ENCODE results near the gene STARD9. TPM values are rescaled to one million over a fixed set of nuclear protein-coding genes. Genes with fewer than 3 reads are reported as not detected.

Gene STARD9
- total and polyA plus RNA-seq, 2 donors from 2014 or later, result 1.1 to 7.2 TPM

GRCh38 chr15:42558739-42559138 lies 16.7 kb upstream of the STARD9 start:
- H3K27ac ChIP-seq (ENCODE audit: low read depth in 2 of 2, low read length in 2 of 2), result no peak overlapping the region
- intact Hi-C loops (cut with DNase I), result no loop called here
- no peaks in the 10 kb centered on the region for H3K4me1 ChIP-seq (ENCODE audit: control insufficient read depth in 2 of 3, insufficient read depth in 2 of 3, low read depth in 1 of 3, low read length in 3 of 3)
- no peak for DNase-seq
- H3K27me3 ChIP-seq (ENCODE audit: control insufficient read depth, insufficient read depth, low read length), result no peaks in the 10 kb centered on the region
- no peaks in the 10 kb centered on the region for H3K9me3 ChIP-seq (ENCODE audit: control insufficient read depth in 2 of 3, insufficient read depth in 1 of 3, low read length in 3 of 3)
- no peak for TF ChIP-seq CTCF (IDR thresholded peaks at IDR 0.05; ENCODE audit: borderline replicate concordance, extremely low read depth, insufficient read depth)
- no peak overlapping the region for H3K9ac ChIP-seq (ENCODE audit: low read length in 3 of 3)
- FAIRE-seq, result no peak
- H3K4me3 ChIP-seq (ENCODE audit: low read length in 3 of 3), result no peak overlapping the region
- peaks cover 0 to 7% (median 0%) of the 10 kb centered on the region in 3 donors for H3K36me3 ChIP-seq (ENCODE audit: control insufficient read depth in 2 of 3, insufficient read depth in 3 of 3, low read length in 3 of 3)

- DNase-seq, result no peak
- peaks cover 0 to 6% (median 5%) of the 10 kb centered on the region in 3 donors for H3K4me1 ChIP-seq (ENCODE audit: control insufficient read depth in 2 of 3, insufficient read depth in 2 of 3, low read depth in 1 of 3, low read length in 3 of 3)
- peak overlapping the region in 1 of 2 donors; percentile 57 for H3K27ac ChIP-seq (ENCODE audit: low read depth in 2 of 2, low read length in 2 of 2)
- peak overlapping the region in 2 of 3 donors; percentile 11 to 69 for H3K9ac ChIP-seq (ENCODE audit: low read length in 3 of 3)
- FAIRE-seq, result no peak
- H3K36me3 ChIP-seq (ENCODE audit: control insufficient read depth in 2 of 3, insufficient read depth in 3 of 3, low read length in 3 of 3), result no peaks in the 10 kb centered on the region
- H3K9me3 ChIP-seq (ENCODE audit: control insufficient read depth in 2 of 3, insufficient read depth in 1 of 3, low read length in 3 of 3), result no peaks in the 10 kb centered on the region
- TF ChIP-seq CTCF (IDR thresholded peaks at IDR 0.05; ENCODE audit: borderline replicate concordance, extremely low read depth, insufficient read depth), result no peak
- H3K4me3 ChIP-seq (ENCODE audit: low read length in 3 of 3), result peak overlapping the region; percentile 38 to 80 (median 80)
- no peaks in the 10 kb centered on the region for H3K27me3 ChIP-seq (ENCODE audit: control insufficient read depth, insufficient read depth, low read length)
- intact Hi-C loops (cut with DNase I), result no loop called here
Measured at GRCh38 chr15:42576040-42576594, 711 bp downstream of the STARD9 start.

GRCh38 chr15:42576776-42577175 lies 1.4 kb downstream of the STARD9 start:
- Histone ChIP-seq H3K9me3 (ENCODE audit: control insufficient read depth in 2 of 3, insufficient read depth in 1 of 3, low read length in 3 of 3) (no peaks in the 10 kb centered on the region), H3K27me3 (ENCODE audit: control insufficient read depth, insufficient read depth, low read length) (no peaks in the 10 kb centered on the region), H3K4me3 (ENCODE audit: low read length in 3 of 3) (no peak overlapping the region), H3K9ac (ENCODE audit: low read length in 3 of 3) (no peak overlapping the region), H3K27ac (ENCODE audit: low read depth in 2 of 2, low read length in 2 of 2) (no peak overlapping the region), H3K4me1 (ENCODE audit: control insufficient read depth in 2 of 3, insufficient read depth in 2 of 3, low read depth in 1 of 3, low read length in 3 of 3) (peaks cover 2 to 8% (median 7%) of the 10 kb centered on the region in 3 donors), H3K36me3 (ENCODE audit: control insufficient read depth in 2 of 3, insufficient read depth in 3 of 3, low read length in 3 of 3) (no peaks in the 10 kb centered on the region)
- no peak for TF ChIP-seq CTCF (IDR thresholded peaks at IDR 0.05; ENCODE audit: borderline replicate concordance, extremely low read depth, insufficient read depth)
- FAIRE-seq (no peak), DNase-seq (no peak)
- intact Hi-C loops (cut with DNase I), result no loop called here
